T-helper 1 cell (primary cell): ENCODE measurements around the gene TNP2.

ENCODE experiments used
- DNase-seq, 5 donors: peaks; one replicate each; pipeline ENCODE4 v3.0.0-alpha.2; 2012 to 2020

Gene TNP2

DNA sequence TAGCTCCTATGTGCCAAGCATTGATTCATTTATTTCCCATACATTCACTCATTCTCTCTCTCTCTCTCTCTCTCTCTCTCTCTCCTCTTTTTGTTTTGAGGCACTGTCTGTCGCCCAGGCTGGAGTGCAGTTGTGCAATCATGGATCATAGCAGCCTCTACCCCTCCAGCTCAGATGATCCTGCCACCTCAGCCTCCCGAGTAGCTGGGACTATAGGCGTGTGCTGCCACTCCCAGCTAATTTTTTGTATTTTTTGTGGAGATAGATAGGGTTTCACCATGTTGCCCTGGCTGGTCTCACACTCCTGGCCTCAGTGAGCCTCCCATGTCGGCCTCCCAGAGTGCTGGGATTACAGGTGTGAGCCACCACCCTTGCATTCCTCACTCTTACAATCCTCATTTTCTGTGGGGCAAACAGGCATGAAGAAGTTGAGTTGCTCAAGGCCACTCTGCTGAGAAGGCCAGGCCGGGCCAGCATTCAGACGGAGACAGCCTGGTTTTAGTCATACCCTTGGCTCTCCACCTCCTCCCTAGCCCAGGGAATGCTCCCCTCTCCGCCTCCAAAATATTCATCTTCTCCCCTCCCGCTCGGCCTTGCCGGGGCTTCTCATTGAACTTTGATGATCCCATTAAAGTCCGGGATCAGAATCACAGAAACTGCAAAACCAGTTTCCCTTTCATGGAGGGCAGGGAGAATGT is 7.9 kb upstream of the TNP2 start:
- DNase-seq = no peak

DNA sequence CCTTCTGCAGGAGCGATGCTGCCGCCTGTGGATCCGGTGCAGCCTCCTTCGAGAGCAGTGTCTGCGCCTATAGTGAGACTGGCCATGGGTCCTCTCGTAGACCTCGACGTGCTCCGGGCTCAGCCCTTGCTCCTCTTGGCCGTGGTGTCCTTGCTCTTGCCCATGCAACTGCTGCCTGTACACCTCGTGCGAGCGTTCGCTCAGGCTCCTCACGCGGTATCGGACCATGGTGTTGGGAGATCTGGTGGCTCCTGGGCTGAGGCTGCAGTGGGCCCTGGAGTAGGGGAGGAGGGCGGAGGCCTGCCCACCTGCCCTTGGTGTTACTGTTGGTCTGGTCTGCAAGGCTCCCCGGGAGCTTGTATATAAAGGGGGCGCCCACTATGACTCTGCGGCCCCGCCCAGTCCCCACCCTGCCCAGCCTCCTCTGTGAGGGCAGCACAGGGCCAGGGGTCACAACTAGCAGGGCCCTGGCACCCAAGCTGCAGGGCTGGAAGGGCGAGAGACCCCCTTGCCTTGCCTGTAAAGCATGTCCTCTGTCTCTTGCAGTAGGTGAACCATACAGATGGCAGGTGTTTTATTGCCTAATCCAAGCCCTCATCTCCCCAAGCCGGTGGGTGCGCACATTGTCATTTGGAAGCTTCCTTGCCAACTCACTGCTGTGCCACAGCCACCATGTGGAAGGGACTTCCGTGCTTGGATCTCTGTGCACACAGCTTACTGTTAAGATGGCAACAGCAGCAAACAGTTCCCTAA is 7.2 kb upstream of the TNP2 start, which contains the start of gene PRM2:
Gene PRM2 (minus strand): TSS at position 338 of the 753 bp plus-strand sequence. CDS start 110 bp downstream, at position 228.
- no peak for DNase-seq

DNA sequence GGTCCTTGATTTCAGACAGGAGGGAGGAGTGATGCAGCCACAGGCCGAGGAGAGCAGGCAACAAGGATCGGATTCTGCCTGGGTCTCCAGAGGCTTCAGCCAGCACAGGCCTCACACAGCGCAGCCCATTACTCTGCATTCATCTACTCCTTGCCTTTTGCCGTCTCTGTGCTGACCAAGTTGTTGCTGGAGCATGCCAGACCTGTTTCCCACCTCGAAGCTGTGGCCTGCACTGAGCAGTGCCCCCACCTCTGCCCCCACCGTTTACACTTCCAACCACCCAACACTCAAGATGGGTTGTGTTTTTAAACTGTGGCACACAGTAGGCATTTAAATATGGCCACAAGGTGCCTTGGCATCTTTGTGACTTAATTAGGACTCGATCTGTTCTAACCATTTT is 5.8 kb upstream of the TNP2 start:
- DNase-seq = no peak

- no peak for DNase-seq
Measured at GRCh38 chr16:11273721-11274324, 4.7 kb upstream of the TNP2 start.

DNA sequence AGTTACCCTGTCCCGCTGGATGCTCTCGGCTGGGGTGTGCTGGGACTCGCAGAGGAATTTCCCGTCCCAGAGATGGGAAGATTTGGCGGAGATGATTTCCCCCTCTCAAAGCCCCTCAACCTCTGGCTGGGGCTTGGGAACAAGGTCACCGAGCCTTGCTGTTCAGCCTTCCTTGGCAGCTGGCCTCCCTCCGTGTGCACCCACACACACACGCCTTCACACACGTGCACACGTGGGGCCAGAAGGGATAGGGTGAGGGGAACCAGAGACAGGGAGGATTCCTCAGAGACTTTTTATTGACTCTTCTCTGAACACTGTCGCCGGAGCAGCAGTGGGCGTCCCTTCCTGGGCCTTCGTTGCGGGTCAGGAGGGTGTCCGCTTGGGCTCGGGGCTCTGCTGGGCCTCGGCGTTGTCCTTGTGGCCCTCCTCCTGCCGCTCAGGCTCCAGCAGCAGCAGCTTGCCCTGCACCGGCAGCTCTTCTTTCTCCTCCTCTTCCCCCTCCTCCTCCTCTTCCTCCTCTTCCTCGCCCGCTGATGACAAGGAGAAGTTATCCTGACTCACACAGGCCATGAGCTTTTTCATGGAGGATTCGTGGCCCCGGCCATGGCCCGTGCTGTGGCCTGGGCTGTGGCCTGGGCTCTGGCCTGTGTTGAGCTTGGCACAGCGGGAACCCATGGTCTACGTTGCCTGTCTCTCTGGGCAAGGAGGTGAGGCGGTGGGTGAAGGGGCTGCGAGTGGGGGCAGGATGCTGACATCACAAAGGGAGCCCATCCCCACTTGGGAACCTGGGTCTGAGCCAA is 4.0 kb upstream of the TNP2 start, which contains the start of gene PRM3:
Gene PRM3 (minus strand): TSS at position 709 of the 800 bp plus-strand sequence. CDS start 34 bp downstream, at position 675.
- no peak for DNase-seq

DNA sequence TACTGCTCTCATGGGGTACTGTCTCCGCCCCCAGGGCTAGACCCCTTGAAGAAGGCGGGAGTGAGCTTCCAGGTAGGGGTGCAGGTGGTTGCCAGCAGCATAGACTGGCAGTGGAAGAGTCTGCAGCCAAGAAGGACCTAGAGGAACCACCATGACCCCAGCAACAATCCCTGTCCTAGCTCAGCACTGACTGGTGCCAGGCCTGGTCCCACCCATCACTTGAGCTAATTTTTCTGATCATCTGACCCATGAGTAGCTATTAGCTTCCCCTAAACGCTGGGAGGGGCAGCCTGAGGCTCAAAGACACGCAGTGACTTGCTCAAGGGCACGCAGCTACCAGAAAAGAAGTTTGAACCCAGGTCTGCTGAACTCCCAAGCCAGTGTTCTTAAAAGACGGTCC is 3.4 kb upstream of the TNP2 start:
- no peak for DNase-seq

- no peak for DNase-seq
Measured at GRCh38 chr16:11271610-11272009, 2.5 kb upstream of the TNP2 start.

- DNase-seq = no peak
Measured at GRCh38 chr16:11270602-11271162, 1.6 kb upstream of the TNP2 start.

- DNase-seq = no peak
Measured at GRCh38 chr16:11265124-11265523, 4.0 kb downstream of the TNP2 start.

DNA sequence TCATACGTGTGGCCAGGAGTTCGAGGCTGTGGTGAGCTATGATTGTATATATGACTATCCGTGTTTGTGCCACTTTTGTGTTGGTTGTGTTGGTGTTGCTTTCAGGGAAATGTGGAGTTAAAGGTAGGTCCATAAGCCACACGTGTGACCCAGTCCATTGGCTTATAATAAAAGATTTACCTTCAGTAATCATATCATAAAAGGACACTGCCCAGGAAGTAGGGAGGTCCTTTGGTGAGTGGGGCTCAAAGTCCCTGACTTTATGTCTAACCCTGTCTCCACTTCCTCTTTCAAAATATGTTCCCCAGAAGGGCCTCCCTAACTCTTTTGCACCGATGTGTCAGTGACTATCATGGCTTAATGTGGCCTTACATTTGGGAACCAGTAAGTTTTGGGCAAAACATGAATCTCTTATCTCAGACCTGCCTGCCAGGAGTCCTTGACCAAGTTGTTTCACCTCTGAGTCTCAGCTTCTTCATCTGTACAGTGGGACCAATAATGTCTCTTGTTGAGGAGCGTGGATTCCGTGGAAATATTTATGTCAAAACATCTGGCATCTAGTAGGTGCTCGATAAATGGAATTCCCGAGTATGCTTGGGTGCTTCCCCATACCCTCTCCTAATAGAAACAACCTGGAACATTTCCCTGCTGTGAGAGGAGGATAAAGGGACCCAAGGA is 4.8 kb downstream of the TNP2 start:
- no peak for DNase-seq

DNA sequence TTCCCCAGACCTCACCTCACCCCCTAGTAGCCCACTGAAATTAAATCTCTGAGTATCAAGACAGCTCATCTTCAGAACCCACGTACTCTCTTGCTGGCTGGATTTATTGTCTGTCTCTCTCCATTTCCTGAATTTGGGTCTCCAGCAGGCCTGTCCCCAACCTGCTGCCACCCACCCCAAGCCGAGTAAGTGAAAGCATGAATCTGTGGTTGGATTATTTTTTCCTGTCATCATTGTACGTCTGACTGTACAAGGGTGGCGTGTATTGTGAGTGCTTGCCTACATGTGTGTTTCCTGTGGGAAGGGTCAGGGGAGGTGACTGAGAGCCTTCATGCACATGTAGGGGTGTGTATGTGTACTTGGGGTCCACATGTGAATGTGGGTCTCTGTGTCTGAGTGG is 5.4 kb downstream of the TNP2 start:
- DNase-seq = peak in 1 of 5 donors; percentile 73

- no peak for DNase-seq
Measured at GRCh38 chr16:11262915-11263314, 6.2 kb downstream of the TNP2 start.

GRCh38 chr16:11260596-11260966 is 8.5 kb downstream of the TNP2 start:
- no peak for DNase-seq

DNA sequence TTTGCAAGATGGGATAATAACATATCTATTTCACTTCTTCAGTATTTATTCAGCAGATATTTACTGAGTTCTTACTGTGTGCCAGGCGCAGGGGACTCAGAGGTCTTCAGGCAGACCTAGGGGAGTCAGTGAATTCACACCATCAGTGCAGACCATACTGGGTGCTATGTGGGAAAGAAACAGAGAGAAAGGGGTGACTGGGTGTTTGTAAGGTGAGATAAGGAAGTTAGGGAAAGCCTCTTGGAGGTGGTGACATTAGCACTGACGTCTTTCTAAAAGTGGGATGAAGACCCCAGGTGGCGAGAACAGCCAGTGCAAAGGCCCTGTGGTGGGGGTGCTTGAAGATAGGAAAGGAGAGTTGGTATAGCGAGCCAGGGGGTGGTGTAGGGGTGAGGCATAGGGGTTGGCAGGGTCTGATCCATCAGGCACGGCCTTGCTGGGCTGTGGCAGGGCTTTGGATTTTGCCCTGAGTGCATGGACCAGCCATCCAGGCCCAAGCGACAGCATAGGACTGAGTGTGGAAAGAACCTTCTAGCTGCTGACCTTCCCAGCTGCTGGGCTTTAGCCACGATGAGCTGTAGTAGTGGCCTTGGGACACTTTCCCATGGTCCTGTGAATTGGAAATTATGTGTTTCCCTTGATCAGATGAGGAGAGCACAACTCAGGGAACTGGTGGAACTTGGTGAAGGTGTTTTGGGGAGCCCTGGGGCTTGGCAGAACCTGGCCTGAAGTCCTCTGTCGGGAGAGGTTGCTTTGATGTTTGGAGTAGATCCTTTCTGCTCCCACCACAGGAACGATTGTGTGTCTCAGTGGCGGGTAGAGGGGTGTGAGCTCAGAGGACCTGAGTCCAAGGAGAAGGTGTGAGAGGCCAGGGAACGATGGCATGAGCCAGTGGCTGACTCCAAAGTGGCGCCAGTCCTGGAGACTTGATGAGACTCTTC is 9.2 kb downstream of the TNP2 start:
- no peak for DNase-seq

DNA sequence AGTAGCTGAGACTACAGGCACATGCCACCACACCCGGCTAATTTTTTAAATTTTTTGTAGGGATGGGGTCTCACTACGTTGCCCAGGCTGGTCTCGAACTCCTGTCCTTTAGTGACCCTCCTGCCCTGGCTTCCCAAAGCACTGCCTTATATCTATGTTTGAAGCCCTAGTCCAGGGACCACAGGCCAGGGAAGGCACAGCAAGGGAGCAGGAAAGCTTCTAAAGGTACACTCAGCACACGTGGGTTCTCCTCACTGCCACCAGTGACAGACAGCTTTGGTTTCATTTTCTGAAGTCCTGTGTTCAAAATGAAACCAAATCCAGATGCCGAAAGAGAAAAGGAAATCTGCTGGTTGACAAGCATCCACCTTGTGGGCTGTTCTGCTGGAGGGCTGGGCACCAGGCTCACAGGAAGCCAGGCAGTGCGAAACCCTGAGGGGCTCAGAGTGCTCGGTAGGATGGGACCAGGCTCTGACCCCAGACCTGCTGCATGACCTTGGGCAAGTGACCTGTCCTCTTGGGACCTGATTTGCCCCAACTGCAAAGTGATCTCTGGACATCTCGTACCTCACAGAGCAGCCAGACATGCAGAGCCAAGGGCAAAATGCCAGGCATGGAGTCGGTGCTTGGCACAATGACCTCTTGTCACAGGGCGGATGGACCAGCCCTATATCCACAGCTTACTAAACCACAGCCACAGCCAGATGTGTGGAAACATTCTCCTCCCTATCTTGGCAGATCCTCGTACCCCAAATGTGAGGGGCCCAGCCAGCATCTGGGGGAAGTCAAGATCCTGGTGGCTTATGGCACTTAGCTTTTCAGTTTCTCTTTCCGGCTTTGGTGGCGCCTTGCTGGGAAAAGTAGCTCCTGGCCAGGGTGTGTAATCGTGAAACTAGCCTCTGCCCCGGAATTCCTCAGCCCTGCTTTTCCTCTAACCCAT is 10.3 kb downstream of the TNP2 start:
- DNase-seq = peak in 1 of 5 donors; percentile 84

DNA sequence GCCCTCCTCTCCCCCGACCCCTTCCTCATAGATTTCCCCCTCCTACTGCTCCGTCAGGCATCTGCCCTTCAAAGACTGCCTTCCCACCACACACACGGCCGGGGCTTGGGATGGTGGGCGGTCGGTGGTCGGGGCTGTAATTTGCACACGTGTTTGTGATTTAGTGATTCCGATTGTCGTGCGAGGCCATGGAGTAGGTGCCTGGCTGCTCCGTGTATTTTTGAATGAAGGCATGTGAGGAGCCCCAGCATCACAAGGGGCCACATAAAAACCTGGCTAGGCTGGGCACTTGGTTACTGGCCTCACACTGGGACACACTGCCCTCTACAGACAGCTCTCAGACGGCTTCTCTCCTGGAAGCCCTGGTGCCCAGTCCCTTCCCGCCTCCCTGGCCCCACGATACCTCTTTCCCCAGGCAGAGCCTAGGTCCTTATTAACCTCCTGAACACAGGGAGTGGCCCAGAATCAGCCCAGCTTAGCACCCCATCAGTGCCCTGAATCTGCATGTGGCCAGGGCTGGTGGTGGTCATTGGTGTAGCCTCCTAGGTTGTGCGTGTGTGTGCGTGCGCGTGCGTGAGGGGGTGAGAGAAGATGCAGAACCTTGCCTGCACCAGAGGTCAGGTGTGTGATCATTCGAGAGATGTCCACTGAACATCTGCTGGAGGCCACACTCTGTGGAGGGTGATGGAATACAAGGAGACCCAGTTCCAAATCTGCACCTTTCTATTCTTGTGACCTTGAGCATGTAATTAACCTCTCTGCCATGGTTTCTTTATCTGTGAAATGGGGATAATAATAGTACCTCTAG is 11.8 kb downstream of the TNP2 start:
- DNase-seq = peak in 4 of 5 donors; percentile 39 to 82 (median 44)

DNA sequence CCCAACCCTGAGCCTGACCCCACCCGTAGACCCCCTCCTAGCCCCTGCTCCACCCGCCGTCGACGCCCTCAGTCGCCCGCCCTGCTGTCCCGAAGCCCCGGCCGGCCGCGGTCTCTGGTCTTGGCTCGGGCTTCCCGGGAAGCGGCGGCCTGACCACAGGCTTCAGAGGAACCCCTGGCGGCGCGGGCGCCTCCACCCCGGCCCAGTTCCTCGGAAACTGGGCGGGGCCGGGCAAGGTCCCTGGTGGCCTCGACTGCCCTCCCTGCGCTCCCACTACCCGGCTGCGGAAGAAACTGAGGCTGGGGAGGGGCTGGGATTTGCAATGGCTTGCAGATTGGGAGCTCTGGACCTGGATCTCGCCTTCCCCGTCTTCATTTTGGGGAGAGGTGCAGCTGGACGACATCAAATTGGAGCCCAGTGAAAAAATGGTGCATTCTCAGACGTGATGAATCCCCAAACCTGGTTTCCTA is 12.4 kb downstream of the TNP2 start:
- peak in 2 of 5 donors; percentile 33 to 35 for DNase-seq
